NCI-H1930 (cell line): Measurements from ENCODE around the gene TPCN1.

ENCODE experiments used
- DNase-seq, 2 experiments: peaks; one replicate each; lab custom pipeline; 2025; lab: John Stamatoyannopoulos, UW

The TPCN1 gene

DNA sequence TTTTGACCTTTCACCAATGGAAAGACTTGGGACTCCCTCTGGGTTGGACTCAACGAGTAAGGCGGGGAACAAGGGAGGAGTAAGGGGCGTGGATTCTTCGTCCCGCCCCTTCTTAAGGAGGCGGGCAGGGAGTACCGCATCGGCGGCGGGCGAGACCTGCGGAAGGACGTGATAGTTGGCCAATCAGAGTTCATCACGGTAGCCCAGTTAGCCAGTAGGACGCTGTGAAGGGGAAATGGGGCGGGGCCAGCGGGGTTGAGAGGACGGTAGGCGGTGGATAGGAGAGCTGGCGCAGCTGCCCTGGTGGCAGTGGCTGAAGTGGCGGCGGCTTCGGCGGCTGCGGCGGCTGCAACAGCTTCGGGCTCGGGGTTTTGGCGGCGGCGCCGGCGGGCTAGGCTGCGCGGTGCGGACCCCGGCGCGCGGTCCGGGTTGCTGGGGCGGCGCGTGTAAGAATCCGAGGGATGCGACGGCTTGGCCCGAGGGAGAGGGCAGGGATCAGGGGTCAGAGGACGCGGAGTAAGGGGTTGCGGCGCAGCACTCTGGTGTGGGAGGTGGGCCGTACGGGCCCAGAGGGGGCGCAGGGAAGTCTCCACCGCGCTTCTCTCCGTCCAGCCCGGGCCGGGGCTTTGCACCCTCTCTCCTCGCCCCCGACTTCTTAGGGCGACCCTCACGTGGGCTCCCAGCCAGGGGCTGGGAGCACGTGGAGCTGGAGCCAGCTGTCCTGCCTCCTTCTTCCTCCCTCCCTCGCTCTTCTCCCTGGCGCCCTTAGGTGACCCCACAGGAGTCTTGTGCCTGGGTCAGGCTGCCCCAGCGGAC is at the start of gene TPCN1:
TSS of gene TPCN1 (plus strand) at position 284 of the 816 bp plus-strand sequence. CDS start 5,389 bp downstream, outside the sequence.
- DNase-seq = peak; percentile 99 to 100

- DNase-seq = no peak
Measured at GRCh38 chr12:113171543-113171942, 49.7 kb upstream of the TPCN1 start.

DNA sequence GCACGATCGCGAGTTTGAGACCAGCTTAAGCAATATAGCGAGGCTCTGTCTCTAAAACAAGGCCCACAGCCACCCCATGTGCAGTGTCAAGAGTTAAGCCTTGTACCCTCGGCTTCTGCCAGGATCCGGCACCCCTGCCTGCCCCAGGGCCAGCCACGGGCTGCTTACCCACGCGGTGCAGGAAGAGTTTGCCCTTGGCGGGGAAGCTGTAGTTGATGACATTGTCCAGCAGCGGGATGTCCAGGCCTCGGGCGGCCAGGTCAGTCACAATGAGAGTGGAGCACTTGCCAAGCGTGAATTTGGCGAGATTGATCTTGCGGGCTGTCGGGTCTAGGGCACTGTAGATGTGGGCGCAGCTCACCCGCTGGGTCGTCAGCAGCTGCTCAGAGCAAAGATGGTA is 49.1 kb upstream of the TPCN1 start:
- no peak for DNase-seq

- DNase-seq = no peak
Measured at GRCh38 chr12:113173081-113173698, 48.1 kb upstream of the TPCN1 start.

- peak; percentile 17 to 35 for DNase-seq
Measured at GRCh38 chr12:113174461-113175384, 46.5 kb upstream of the TPCN1 start.

- no peak for DNase-seq
Measured at GRCh38 chr12:113179023-113179422, 42.2 kb upstream of the TPCN1 start.

DNA sequence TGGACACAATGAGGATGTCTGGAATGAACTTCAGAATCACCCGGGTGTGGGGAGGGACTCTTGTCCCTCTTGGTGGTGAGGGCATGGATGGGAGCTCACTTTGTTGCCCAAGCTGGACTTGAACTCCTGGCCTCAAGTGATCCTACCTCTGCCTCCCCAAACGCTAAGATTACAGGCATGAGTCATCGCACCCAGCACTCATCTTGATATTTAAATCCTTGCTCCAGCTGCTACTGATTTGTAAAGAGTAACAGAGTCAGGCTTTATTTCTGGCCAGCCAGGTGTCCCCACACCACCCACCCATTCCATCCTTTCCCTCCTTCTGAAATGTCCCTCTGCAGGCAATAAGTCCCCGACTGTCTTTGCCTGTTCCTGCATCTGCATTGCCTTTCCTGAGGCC is 40.9 kb upstream of the TPCN1 start:
- no peak for DNase-seq

- DNase-seq = no peak
Measured at GRCh38 chr12:113181975-113182374, 39.3 kb upstream of the TPCN1 start.

GRCh38 chr12:113183030-113183589 is 38.2 kb upstream of the TPCN1 start:
- DNase-seq = no peak

DNA sequence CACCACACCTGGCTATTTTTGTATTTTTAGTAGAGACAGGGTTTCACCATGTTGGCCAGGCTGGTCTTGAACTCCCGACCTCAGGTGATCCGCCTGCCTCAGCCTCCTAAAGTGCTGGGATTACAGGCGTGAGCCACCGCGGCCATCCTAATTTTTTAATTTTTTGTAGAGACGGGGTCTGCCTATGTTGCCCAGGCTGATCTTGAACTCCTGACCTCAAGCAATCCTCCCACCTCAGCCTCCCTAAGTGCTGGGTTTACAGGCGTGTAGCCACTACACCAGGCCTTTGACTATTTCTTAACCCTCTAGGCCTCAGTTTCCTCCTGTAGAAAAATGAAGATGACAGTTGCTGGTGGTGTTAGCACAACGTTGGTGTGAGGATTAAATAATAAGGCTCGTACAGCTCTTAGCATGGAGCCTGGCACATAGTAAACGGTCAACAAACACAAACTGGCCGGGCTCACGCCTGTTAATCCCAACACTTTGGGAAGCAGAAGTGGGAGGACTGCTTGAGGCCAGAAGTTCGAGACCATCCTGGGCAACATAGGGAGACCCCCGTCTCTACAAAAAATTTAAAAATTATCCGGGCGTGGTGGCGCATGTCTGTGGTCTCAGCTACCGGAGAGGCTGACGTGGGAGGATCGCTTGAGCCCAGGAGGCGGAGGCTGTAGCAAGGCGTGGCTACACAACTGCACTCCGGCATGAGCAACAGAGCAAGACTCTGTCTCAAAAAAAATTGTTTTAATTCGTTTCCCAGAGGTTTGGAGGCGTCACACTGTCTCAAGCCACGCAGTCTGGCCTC is 37.0 kb upstream of the TPCN1 start:
- no peak for DNase-seq

GRCh38 chr12:113184900-113185179 is 36.4 kb upstream of the TPCN1 start:
- DNase-seq = peak; percentile 50 to 55

- peak; percentile 52 to 63 for DNase-seq
Measured at GRCh38 chr12:113185180-113186032, 35.9 kb upstream of the TPCN1 start, which contains the start of the genes DDX54 and RITA1. Gene DDX54, minus strand, starts transcription at chr12:113185478. Its CDS starts 27 bp downstream, at chr12:113185451. Gene RITA1, plus strand, starts transcription at chr12:113185721. Its CDS starts 1,026 bp downstream, at chr12:113186747.

DNA sequence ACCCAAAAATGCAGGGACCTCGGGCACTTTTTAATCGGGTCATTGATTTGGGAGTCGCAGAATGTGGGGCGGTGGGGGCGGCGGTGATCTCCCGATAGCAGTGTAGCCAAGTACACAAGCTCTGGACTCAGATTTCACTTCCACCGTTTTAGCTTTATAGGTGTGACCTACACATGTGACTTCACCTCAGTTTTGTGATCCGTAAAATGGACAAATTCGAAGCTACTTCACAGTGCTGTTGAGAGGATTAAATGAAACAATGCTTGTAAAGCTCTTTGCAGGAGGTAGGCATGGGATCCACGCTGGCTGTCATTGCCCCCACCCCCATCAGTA is 35.3 kb upstream of the TPCN1 start:
- DNase-seq = no peak

DNA sequence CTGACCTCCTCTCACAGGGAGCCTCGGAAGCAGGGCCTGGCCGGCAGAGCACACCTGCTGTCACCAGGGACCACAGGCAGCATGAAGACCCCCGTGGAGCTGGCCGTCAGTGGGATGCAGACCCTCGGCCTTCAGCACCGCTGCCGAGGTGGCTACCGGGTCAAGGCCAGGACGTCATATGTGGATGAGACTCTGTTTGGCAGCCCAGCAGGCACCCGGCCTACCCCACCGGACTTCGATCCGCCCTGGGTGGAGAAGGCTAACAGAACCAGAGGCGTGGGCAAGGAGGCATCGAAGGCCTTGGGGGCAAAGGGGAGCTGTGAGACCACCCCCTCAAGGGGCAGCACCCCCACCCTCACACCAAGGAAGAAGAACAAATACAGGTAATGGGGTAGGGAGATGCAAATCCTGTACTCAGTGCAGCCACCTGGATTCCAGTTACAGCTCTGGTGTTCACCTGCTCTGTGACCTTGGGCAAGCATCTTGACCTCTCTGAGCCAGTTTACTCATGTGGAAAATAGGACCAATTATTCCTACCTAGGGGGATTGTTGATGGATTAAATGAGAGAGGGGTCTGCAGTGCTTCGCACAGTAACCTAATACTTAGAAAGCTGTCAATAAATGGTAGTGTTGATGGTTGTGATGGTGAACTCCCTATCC is 34.5 kb upstream of the TPCN1 start:
- DNase-seq = no peak

- no peak for DNase-seq
Measured at GRCh38 chr12:113189361-113189760, 31.9 kb upstream of the TPCN1 start.

- DNase-seq = no peak
Measured at GRCh38 chr12:113190761-113191160, 30.5 kb upstream of the TPCN1 start.

GRCh38 chr12:113191227-113191626 is 30.0 kb upstream of the TPCN1 start:
- no peak for DNase-seq

DNA sequence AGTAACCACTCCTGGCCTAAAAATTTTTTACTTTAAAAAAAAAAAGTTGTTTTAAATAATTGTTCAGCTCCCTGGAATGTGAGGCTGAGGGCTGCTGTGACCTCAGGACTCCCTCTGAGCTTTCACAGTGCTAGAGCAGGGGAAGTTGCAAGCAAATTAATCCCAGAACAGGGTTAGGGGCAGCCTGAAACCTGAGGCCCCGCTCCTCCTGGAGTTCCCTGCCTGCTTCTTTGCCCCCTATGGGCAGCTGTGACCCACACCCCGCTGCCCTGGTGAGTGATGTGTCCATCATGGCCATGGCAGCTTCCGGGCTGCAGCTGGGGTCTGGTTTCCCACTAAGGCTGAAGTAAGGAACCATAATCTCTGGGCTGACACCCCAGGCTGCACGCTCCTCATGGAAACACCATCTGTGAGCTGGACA is 26.3 kb upstream of the TPCN1 start:
- no peak for DNase-seq

- no peak for DNase-seq
Measured at GRCh38 chr12:113195598-113195997, 25.7 kb upstream of the TPCN1 start.

DNA sequence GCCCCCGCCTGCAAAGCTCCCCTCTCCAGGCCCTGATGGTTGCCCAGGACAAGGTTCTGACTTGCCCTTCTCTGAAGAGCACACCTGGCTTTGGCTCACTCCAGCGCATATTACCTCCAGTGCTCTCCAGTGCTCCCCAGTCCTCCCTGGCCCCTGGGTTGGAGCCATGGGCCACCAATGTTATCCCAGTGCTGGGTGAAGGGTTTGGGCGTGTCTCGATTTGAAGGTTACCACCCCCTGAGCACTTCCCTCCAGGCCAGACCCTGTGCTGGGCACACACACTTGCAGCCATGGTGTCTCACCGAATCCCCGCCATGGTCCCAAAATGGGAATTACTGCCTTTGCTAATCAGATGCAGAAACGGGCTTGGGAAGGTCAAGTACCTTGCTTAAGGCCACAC is 24.7 kb upstream of the TPCN1 start:
- no peak for DNase-seq
